Spleen (tissue), 7 donors: Measurements from ENCODE around the gene VASN.
A peak's percentile ranks its signal among the peaks of the same experiment; 100 is the strongest.

Experiments used
- CTCF ChIP-seq, 11 experiments: fragments of 200-600 bp in 7 of 11; fragments of 450-650 bp in 4 of 11; sonication (generic) in 4 of 11; IDR thresholded peaks in 8 of 11; conservative IDR thresholded peaks in 3 of 11; 1 replicate in 7 of 11; 2 replicates in 4 of 11; pipeline versions ENCODE4 v1.4.0 to v1.8.0; 2016 to 2021; ENCODE audit warnings: antibody characterized with exemption in 11 of 11, inconsistent platforms in 4 of 11, mild to moderate bottlenecking in 1 of 11
- POLR2AphosphoS5 ChIP-seq, 3 donors: sonication (generic); formaldehyde crosslinking; IDR thresholded peaks; one replicate each; pipeline ENCODE4 v1.5.1; 2017; ENCODE audit warnings: antibody characterized with exemption in 3 of 3
- donor health status: DM: no; HTN: no; CAD: no; lungs with moderate emphysema.
- donor health status: DM: no; HTN: no; CAD: no.
- donor health status: DM: no; HTN: no; CAD: no.

- TF ChIP-seq CTCF (IDR thresholded peaks at IDR 0.05 in 8 of 11, conservative IDR thresholded peaks at IDR 0.05 in 3 of 11) (peak in 5 of 11 experiments; percentile 3 to 48 (median 39)), POLR2AphosphoS5 (IDR thresholded peaks at IDR 0.05) (peak; percentile 96 to 97 (median 97))
These were observed 53.9 kb downstream of the VASN start, which contains the start of gene DNAJA3 for GRCh38 chr16:4425378-4426020.
